AG04450 (cell line): ENCODE results near the gene MAML3. TPM values are rescaled to one million over a fixed set of nuclear protein-coding genes. Genes with fewer than 3 reads are reported as not detected.

Experiments
- CTCF ChIA-PET: fragments of 300-600, 350-600 bp; formaldehyde crosslinking; extraction: SDS; loops from one replicate; lab custom pipeline; 2022; ENCODE audit warnings: antibody characterized with exemption, inconsistent platforms; lab: Charles Lee
- POLR2A ChIA-PET: fragments of 350-600 bp; formaldehyde crosslinking; extraction: SDS; loops from one replicate; lab custom pipeline; 2021; ENCODE audit warnings: antibody characterized with exemption, inconsistent platforms; lab: Yijun Ruan, JAX
- DNase-seq: peaks from one replicate; pipeline ENCODE4 v3.0.0-alpha.2; 2011; ENCODE audit warnings: low read depth, low spot score
- H3K27ac ChIP-seq: one replicate; pipeline ENCODE4 v1.5.1; 2012; ENCODE audit warnings: low read depth, low read length, control low read depth
- H3K27me3 ChIP-seq: one replicate; pipeline ENCODE4 v1.6.0; 2012; ENCODE audit warnings: low read length; ENCODE audit not compliant: control insufficient read depth, insufficient read depth
- H3K4me3 ChIP-seq: 2 replicates; pipeline ENCODE4 v1.5.1; 2011; ENCODE audit warnings: mild to moderate bottlenecking, low read depth, low read length, control low read depth
- H3K9me3 ChIP-seq: 2 replicates; pipeline ENCODE4 v1.5.1; 2012; ENCODE audit warnings: low read length; ENCODE audit not compliant: control insufficient read depth, insufficient read depth
- polyA plus RNA-seq: library from polyadenylated mRNA; depleted of rRNA; stranded (reverse); fragments of >200 nt; gene quantifications from 2 replicates; pipeline ENCODE4 v1.2.3, GENCODE V29; 2011
- TF ChIP-seq, protein P1 (sequence below): IDR thresholded peaks from 2 replicates; pipeline ENCODE4 v1.5.1; 2011; ENCODE audit warnings: low read depth, low read length, control low read depth, inconsistent platforms

The MAML3 gene
- polyA plus RNA-seq, 1 experiment = 4.1 TPM

DNA sequence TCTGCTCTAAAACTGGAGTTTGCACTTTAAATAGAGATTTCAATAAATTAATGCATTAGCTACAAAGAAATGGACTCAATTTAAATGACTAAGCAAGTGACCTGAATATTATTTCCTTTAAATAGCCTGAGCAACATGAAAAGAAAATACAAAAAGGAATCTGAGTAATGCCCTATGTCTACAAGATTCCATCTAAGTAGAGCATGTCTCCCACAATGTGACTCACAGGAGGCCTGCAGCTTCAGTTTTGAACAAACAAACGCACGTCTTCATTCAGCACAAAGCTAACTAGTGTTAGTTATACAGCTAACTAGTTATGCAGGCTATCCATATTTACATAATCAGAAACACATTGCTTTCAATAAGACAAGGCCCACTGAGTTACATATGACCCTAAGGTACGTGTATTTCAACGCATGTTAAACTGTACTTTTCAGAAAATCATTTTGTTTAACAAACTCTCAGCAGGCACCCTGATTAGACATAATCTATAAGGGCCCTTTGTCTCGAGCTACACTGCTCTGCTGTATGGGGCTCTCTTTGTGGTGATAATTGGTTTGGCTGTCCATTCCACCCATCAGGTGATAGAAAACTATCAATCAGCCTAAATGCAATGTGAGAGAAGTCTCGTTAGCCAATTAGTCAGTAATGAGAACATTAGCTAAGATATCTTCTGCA, 116.5 kb downstream of the MAML3 start:
- peak; percentile 76 for DNase-seq
- H3K27ac ChIP-seq = peak overlapping the region; percentile 66
- POLR2A ChIA-PET = interaction anchor here (0.6 to 1.0 kb wide), 4 partner anchors 21 to 331 kb away, joined by 3 to 8 read pairs (median 4); no protein-coding TSS in a partner anchor
- no peaks in the 10 kb centered on the region for H3K9me3 ChIP-seq
- CTCF ChIA-PET = interaction anchor here (1.4 kb wide), 1 partner anchor 216 kb away, joined by 3 read pairs; no protein-coding TSS in a partner anchor
- TF ChIP-seq, protein P1, sequence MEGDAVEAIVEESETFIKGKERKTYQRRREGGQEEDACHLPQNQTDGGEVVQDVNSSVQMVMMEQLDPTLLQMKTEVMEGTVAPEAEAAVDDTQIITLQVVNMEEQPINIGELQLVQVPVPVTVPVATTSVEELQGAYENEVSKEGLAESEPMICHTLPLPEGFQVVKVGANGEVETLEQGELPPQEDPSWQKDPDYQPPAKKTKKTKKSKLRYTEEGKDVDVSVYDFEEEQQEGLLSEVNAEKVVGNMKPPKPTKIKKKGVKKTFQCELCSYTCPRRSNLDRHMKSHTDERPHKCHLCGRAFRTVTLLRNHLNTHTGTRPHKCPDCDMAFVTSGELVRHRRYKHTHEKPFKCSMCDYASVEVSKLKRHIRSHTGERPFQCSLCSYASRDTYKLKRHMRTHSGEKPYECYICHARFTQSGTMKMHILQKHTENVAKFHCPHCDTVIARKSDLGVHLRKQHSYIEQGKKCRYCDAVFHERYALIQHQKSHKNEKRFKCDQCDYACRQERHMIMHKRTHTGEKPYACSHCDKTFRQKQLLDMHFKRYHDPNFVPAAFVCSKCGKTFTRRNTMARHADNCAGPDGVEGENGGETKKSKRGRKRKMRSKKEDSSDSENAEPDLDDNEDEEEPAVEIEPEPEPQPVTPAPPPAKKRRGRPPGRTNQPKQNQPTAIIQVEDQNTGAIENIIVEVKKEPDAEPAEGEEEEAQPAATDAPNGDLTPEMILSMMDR = no peak
- no peaks in the 10 kb centered on the region for H3K27me3 ChIP-seq
- no peak overlapping the region for H3K4me3 ChIP-seq

GRCh38 chr4:140031706-140032105, 122.3 kb downstream of the MAML3 start:
- H3K27me3 ChIP-seq = no peaks in the 10 kb centered on the region
- H3K27ac ChIP-seq = no peak overlapping the region
- ChIA-PET CTCF (no interaction called here), POLR2A (no interaction called here)
- no peaks in the 10 kb centered on the region for H3K9me3 ChIP-seq
- TF ChIP-seq, protein P1 = no peak
- no peak overlapping the region for H3K4me3 ChIP-seq
- DNase-seq = no peak

DNA sequence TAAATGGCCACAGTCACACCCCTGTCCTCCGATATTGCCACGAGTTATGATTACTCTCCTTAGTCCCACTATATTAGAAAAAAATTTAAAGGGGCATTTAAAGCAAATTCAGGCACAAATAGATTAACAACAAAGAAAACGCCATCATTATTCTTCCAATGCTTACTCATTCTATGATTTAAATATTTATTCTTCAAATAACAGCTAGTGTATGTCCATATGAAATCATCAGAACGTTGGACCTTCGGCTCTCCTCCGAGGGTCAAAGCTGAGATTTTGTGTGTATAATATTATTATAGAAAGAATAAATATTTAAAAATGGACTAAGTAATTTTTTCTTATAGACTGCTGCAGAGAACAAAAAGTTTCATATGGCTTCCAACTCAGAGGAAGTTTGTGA, 122.9 kb downstream of the MAML3 start:
- Histone ChIP-seq H3K4me3 (no peak overlapping the region), H3K27ac (no peak overlapping the region), H3K9me3 (no peaks in the 10 kb centered on the region), H3K27me3 (no peaks in the 10 kb centered on the region)
- ChIA-PET POLR2A (no interaction called here), CTCF (no interaction called here)
- no peak for DNase-seq
- TF ChIP-seq, protein P1 = no peak

DNA sequence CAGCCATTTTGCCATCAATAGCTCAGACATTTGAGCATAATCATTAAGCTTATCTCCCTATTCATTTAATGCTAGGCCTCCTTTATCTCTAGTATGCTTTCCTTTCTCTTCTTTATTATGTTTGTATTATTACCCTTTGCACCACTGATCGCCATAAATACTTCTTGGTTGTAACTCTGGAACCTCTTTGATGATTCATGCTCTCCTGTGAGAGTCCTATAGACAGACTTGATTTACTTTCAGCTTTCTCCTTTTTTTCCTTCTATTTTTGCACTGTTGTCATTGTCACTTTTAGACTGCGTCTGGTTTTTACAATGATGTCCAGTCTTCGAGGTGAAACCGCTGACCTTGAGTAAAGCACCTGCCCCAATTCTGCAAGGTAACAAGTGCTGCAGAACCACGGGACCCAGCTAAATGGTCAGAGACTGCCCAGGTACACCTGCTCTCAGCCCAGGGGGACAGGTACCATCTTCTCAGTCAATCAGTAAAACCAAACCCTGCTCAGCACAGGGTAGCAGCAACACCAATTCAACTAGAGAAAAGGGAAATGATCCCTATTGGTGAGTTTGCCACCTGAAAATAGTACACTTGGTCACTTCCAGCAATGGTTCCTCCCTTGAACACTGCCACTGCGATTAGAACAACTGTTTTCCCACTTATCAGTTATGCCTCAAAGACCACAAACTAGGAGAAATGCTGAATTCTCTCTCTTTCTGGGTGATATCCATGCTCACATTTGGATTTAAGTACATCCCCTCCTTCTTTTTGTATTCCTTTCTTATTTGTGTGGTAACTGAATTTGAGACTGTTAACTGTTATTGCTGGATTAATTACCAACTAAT, 125.1 kb downstream of the MAML3 start:
- TF ChIP-seq, protein P1 = no peak
- POLR2A ChIA-PET = no interaction called here
- Histone ChIP-seq H3K4me3 (no peak overlapping the region), H3K27ac (no peak overlapping the region), H3K27me3 (no peaks in the 10 kb centered on the region), H3K9me3 (no peaks in the 10 kb centered on the region)
- CTCF ChIA-PET = interaction anchor here (0.6 kb wide), 1 partner anchor 331 kb away, joined by 4 read pairs; no protein-coding TSS in a partner anchor
- no peak for DNase-seq

GRCh38 chr4:140028101-140028500, 125.9 kb downstream of the MAML3 start:
- CTCF ChIA-PET = interaction anchor here (0.6 kb wide), 1 partner anchor 74 kb away, joined by 3 read pairs; no protein-coding TSS in a partner anchor
- Histone ChIP-seq H3K4me3 (no peak overlapping the region), H3K27ac (no peak overlapping the region), H3K9me3 (no peaks in the 10 kb centered on the region), H3K27me3 (no peaks in the 10 kb centered on the region)
- TF ChIP-seq, protein P1 = no peak
- POLR2A ChIA-PET = no interaction called here
- DNase-seq = no peak
